PC-3 (cell line): ENCODE measurements around the gene ETS1.

Source experiments
- EZH2 ChIP-seq: fragments of 300-600 bp; sonication (generic); IDR thresholded peaks from one replicate; pipeline ENCODE4 v1.6.1; 2017; ENCODE audit warnings: antibody characterized with exemption, mild to moderate bottlenecking, low read length; ENCODE audit not compliant: unreplicated experiment
- TF ChIP-seq, protein P1 (sequence below): fragments of 300-600 bp; sonication (generic); conservative IDR thresholded peaks from 2 replicates; pipeline ENCODE4 v1.5.1; 2017; ENCODE audit warnings: antibody characterized with exemption, low read depth, mild to moderate bottlenecking, low read length

DNA sequence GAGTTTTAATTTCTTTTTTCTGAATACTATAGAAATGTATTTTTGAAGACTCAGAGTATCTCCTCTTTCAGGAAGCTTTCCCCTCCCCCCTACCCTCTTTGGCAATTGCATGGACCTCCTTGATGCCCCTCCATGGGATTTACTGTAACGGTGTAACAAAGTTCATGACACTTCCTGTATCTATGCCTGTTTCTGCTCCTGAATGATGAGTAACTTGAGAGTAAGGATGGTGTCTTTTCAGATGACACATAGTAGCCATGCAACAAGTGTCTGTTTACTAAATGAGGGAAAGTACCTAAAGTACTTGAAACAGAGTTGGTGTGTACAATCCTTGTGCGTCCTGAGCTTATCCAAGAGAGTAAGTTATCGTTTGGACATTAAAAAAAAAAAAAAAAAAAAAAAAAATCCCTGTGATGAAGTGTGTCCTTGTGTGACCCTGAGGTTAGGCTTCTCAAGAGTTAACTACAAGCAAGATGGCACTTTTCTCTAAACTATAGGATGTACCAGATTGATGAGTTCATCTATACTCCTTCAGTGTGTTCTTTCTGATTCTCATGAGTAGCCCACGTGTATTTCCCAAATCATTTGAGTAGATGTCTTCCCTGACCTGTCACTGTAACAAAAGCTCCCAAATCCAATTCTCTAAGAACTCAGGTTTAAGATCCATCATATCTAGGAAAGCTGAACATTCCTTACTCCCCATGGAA, 7.4 kb downstream of the ETS1 start:
- TF ChIP-seq EZH2 = no peak
- TF ChIP-seq, protein P1, sequence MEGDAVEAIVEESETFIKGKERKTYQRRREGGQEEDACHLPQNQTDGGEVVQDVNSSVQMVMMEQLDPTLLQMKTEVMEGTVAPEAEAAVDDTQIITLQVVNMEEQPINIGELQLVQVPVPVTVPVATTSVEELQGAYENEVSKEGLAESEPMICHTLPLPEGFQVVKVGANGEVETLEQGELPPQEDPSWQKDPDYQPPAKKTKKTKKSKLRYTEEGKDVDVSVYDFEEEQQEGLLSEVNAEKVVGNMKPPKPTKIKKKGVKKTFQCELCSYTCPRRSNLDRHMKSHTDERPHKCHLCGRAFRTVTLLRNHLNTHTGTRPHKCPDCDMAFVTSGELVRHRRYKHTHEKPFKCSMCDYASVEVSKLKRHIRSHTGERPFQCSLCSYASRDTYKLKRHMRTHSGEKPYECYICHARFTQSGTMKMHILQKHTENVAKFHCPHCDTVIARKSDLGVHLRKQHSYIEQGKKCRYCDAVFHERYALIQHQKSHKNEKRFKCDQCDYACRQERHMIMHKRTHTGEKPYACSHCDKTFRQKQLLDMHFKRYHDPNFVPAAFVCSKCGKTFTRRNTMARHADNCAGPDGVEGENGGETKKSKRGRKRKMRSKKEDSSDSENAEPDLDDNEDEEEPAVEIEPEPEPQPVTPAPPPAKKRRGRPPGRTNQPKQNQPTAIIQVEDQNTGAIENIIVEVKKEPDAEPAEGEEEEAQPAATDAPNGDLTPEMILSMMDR = no peak
